ENCODE data around the gene TNS4. TPM values are rescaled to one million over a fixed set of nuclear protein-coding genes. Genes with fewer than 3 reads are reported as not detected.

Gene TNS4
- total and polyA plus RNA-seq, 12 donors: 0.01 to 0.62 TPM; not detected in 10

DNA sequence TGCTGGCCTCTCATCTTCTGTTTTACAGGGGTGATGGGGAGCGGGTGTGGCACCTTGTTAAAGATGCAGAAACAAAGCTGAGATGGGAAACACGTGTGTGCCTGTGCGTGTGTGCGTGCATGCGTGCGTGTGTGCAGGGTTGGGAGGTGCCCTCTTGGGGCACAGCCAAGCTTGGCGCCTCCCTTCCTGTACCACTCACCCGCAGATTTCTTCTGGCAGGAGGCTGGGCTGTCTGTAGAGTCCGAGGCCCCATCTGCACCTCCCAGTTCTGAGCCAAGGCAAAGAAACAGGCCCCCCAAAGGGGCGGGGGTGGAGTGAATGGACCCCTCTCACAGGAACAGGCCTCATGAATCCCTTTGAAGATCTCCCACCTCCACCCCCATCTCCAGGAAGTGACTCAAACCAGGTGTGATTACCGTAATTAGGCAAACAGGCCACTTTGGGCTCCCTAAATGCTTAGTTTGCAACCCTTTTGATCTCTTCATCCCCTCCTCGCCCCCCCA lies 20.9 kb downstream of the TNS4 start:
- Histone ChIP-seq H3K36me3 (no peaks in the 10 kb centered on the region), H3K27ac (peak overlapping the region in 1 of 10 donors; percentile 82), H3K27me3 (no peaks in the 10 kb centered on the region), H3K4me3 (no peak overlapping the region), H3K9me3 (no peaks in the 10 kb centered on the region), H3K4me1 (peaks cover 0 to 42% (median 6%) of the 10 kb centered on the region in 9 donors)
- TF ChIP-seq, protein P1, sequence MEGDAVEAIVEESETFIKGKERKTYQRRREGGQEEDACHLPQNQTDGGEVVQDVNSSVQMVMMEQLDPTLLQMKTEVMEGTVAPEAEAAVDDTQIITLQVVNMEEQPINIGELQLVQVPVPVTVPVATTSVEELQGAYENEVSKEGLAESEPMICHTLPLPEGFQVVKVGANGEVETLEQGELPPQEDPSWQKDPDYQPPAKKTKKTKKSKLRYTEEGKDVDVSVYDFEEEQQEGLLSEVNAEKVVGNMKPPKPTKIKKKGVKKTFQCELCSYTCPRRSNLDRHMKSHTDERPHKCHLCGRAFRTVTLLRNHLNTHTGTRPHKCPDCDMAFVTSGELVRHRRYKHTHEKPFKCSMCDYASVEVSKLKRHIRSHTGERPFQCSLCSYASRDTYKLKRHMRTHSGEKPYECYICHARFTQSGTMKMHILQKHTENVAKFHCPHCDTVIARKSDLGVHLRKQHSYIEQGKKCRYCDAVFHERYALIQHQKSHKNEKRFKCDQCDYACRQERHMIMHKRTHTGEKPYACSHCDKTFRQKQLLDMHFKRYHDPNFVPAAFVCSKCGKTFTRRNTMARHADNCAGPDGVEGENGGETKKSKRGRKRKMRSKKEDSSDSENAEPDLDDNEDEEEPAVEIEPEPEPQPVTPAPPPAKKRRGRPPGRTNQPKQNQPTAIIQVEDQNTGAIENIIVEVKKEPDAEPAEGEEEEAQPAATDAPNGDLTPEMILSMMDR (IDR thresholded peaks at IDR 0.05): no peak
- WGBS, 2 donors: 56 to 71% methylated on average over 12 of the region's 12 CpGs
- peak in 1 of 2 donors; percentile 37 for DNase-seq
- peak in 6 of 8 donors; percentile 13 to 54 (median 40) for ATAC-seq
- intact Hi-C loops (cut with DNase I): loop anchor here in 1 of 10 donors (5.0 kb wide), 1 partner anchor 52 kb away; no protein-coding TSS in a partner anchor

DNA sequence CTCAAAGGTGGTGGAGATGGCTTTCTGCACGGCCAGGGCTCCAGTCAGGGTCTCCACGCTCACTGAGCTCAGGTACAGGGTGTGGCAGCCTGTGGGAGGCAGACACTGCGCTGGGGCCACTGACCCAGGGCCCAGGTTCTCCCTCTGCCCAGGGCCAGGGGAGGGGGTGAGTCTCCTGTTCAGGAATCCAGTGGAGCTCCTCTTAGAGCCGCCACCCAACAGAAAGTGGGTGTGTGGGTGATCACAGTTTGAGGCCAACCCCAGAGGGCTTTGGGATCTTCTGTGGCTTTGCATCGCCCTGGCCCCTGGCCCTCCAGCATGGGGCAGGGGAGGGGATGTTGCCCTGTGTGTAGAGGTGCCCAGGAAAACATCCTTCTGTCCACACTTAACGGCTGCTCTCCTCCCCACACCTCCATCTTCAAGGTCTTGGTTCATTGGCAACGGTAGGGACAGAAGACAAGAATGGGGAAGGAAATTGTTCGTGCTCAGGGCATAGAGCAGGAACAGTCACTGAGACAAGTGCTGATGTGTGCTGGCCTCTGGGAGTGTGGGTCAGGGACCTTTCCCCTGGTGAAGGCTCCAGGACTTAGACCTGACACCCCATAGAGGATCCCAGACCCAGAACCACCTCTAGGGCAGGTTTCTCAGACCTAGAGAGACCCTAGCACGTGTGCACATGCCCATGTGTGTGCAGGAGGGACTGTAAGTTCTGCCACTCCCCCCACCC lies 21.5 kb downstream of the TNS4 start:
- Histone ChIP-seq H3K4me1 (peaks cover 0 to 41% (median 7%) of the 10 kb centered on the region in 9 donors), H3K9me3 (no peaks in the 10 kb centered on the region), H3K27ac (peak overlapping the region in 1 of 10 donors; percentile 82), H3K36me3 (no peaks in the 10 kb centered on the region), H3K27me3 (no peaks in the 10 kb centered on the region), H3K4me3 (no peak overlapping the region)
- ATAC-seq (peak in 1 of 8 donors; percentile 10), DNase-seq (no peak)
- TF ChIP-seq, protein P1 (IDR thresholded peaks at IDR 0.05): no peak
- intact Hi-C loops (cut with DNase I): loop anchor here in 9 of 10 donors (5.0 kb wide), 6 partner anchors 38 to 123 kb away; partner anchors contain the start of genes IGFBP4 (in 3 of the 9) and GJD3 (in 1 of the 9)
- 84% methylated on average over 9 of the region's 9 CpGs for WGBS, 2 donors

DNA sequence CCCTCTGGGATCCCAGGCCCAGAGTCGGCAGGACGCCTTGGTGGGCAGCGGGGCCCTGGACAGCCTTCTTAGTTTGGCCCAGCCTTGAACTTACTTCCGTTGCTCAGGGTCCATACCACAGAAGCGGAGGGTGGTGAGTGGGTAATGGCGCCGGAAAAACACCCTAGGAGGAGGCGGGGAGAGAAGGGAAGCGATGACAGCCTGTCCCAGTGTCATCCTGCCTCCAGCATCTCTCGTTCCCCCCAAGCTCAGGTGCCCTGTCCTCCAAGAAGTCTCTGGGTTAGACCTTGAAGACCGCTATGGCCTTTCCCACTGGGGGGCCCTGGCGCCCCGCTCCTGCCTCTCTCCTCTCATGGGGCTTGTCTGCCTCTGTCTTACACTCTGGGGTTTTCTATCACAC lies 22.9 kb downstream of the TNS4 start:
- 93 to 95% methylated on average over 13 of the region's 13 CpGs for WGBS, 2 donors

GRCh38 chr17:40477796-40478195 lies 23.6 kb downstream of the TNS4 start:
- DNase-seq (no peak), ATAC-seq (no peak)
- Histone ChIP-seq H3K27ac (no peak overlapping the region), H3K9me3 (no peaks in the 10 kb centered on the region), H3K27me3 (no peaks in the 10 kb centered on the region), H3K36me3 (no peaks in the 10 kb centered on the region), H3K4me3 (no peak overlapping the region), H3K4me1 (peaks cover 0 to 41% (median 7%) of the 10 kb centered on the region in 9 donors)
- TF ChIP-seq, protein P1 (IDR thresholded peaks at IDR 0.05): no peak
- intact Hi-C loops (cut with DNase I): loop anchor here (2.0 to 5.0 kb wide), 8 partner anchors 35 to 120 kb away; partner anchors contain the start of genes IGFBP4 (in 3 of the 10) and GJD3 (in 1 of the 10)
- WGBS, 2 donors: 79 to 90% methylated on average over 1 of the region's 1 CpG

More for the DNA sequence above, 22.9 kb downstream of the TNS4 start:
- Histone ChIP-seq H3K36me3 (no peaks in the 10 kb centered on the region), H3K27ac (peak overlapping the region in 1 of 10 donors; percentile 82), H3K27me3 (no peaks in the 10 kb centered on the region), H3K4me3 (no peak overlapping the region), H3K4me1 (peaks cover 0 to 41% (median 7%) of the 10 kb centered on the region in 9 donors), H3K9me3 (no peaks in the 10 kb centered on the region)
- intact Hi-C loops (cut with DNase I): loop anchor here in 9 of 10 donors (5.0 kb wide), 6 partner anchors 36 to 121 kb away; partner anchors contain the start of genes IGFBP4 (in 3 of the 9) and GJD3 (in 1 of the 9)
- DNase-seq (no peak), ATAC-seq (no peak)
- TF ChIP-seq, protein P1 (IDR thresholded peaks at IDR 0.05): no peak
